Uterus (tissue), 4 donors: Measurements from ENCODE around the gene GHR. TPM values are rescaled to one million over a fixed set of nuclear protein-coding genes. Genes with fewer than 3 reads are reported as not detected.

Source experiments
- DNase-seq, 2 donors: peaks; one replicate each; pipeline ENCODE4 v3.0.0-alpha.2; 2019 to 2020
- H3K27ac ChIP-seq, 2 donors: fragments of 200-600 bp; sonication (generic); 1 replicate in 1 of 2; 2 replicates in 1 of 2; pipeline ENCODE4 v1.5.1; 2016 to 2018
- H3K27me3 ChIP-seq, 2 donors: fragments of 200-600 bp; sonication (generic); one replicate each; pipeline ENCODE4 v1.5.1; 2018 to 2019; ENCODE audit warnings: control low read depth in 1 of 2
- H3K36me3 ChIP-seq, 2 donors: fragments of 200-600 bp; sonication (generic); one replicate each; pipeline ENCODE4 v1.5.1; 2019; ENCODE audit warnings: control low read depth in 1 of 2
- H3K4me1 ChIP-seq, 2 donors: fragments of 200-600 bp; sonication (generic); one replicate each; pipeline ENCODE4 v1.5.1; 2018 to 2019; ENCODE audit warnings: control low read depth in 1 of 2
- H3K4me3 ChIP-seq, 2 donors: fragments of 200-600 bp; sonication (generic); 1 replicate in 1 of 2; 2 replicates in 1 of 2; pipeline ENCODE4 v1.5.1; 2018 to 2019; ENCODE audit warnings: mild to moderate bottlenecking in 1 of 2
- H3K9me3 ChIP-seq, 2 donors: fragments of 200-600 bp; sonication (generic); one replicate each; pipeline ENCODE4 v1.5.1; 2019; ENCODE audit warnings: control low read depth in 1 of 2
- CTCF ChIP-seq, 4 experiments: fragments of 200-600 bp in 2 of 4; fragments of 450-650 bp in 2 of 4; sonication (generic) in 2 of 4; IDR thresholded peaks; one replicate each; pipeline ENCODE4 v1.5.1; 2016 to 2019; ENCODE audit warnings: antibody characterized with exemption in 4 of 4, mild to moderate bottlenecking in 2 of 4, moderate library complexity in 1 of 4
- POLR2A ChIP-seq, 2 donors: fragments of 450-650 bp; IDR thresholded peaks; one replicate each; pipeline ENCODE4 v1.6.1; 2016; ENCODE audit warnings: antibody characterized with exemption in 2 of 2, mild to moderate bottlenecking in 1 of 2, moderate library complexity in 1 of 2
- intact Hi-C: fragments of 100-400 bp; cut with DNase I; formaldehyde crosslinking; loops from one replicate; pipeline ENCODE4 v1.15.1; 2023; ENCODE audit warnings: low total_unique reads
- total RNA-seq, 4 donors: library from RNA; depleted of rRNA in 3 of 4; stranded (reverse); fragments of >200 nt in 3 of 4; gene quantifications; one replicate each; pipeline versions ENCODE4 v1.1.0 to v1.2.4, GENCODE V29; 2014 to 2023
- donor health status: DM: yes; HTN: yes; CAD: no.

Gene GHR
- total RNA-seq, 4 donors from 2014 or later = 1.8 to 19.7 (median 5.6) TPM

GRCh38 chr5:42756606-42757601 is 333.7 kb downstream of the GHR start, which contains the start of gene CCDC152:
Gene CCDC152, plus strand, starts transcription at chr5:42756818. Its CDS starts 2,304 bp downstream, at chr5:42759122.
- no peak for DNase-seq
- peak within 1 kb of the TSS; percentile 14 to 18 for H3K4me3 ChIP-seq

GRCh38 chr5:42759456-42759855 is 336.2 kb downstream of the GHR start:
- intact Hi-C loops = no loop called here
- H3K27ac ChIP-seq = no peak overlapping the region
- no peak for DNase-seq
- no peaks in the 10 kb centered on the region for H3K9me3 ChIP-seq
- no peak overlapping the region for H3K4me3 ChIP-seq
- no peaks in the 10 kb centered on the region for H3K4me1 ChIP-seq
- no peak for TF ChIP-seq POLR2A (IDR thresholded peaks at IDR 0.05)
- TF ChIP-seq CTCF (IDR thresholded peaks at IDR 0.05) = no peak
- no peaks in the 10 kb centered on the region for H3K27me3 ChIP-seq
- H3K36me3 ChIP-seq = no peaks in the 10 kb centered on the region

More at GRCh38 chr5:42756606-42757601, 333.7 kb downstream of the GHR start, which contains the start of gene CCDC152:
- no peaks in the 10 kb centered on the region for H3K4me1 ChIP-seq
- no peaks in the 10 kb centered on the region for H3K36me3 ChIP-seq
- intact Hi-C loops = no loop called here
- H3K27me3 ChIP-seq = no peaks in the 10 kb centered on the region
- H3K9me3 ChIP-seq = no peaks in the 10 kb centered on the region
- TF ChIP-seq CTCF (IDR thresholded peaks at IDR 0.05) (no peak), POLR2A (IDR thresholded peaks at IDR 0.05) (no peak)
- no peak within 1 kb of the TSS for H3K27ac ChIP-seq

DNA sequence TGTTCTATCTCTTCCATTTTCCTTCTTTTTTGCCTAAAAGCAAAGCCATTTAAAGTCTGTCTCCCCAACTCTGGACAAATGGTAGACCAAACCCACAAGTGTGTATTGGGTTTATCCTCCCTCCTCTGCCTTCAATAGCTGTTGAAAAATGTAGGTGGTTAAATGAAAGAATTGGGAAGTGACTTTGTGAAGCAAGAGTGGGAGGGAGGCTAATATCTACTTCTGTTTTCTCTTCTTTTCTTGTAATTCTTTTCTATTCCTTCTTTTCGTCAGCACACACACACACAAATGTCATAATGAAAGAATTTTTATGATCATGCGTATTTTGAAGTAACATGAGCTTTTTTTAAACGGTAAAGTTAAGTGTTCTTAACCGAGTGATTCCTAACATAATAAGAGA is 337.2 kb downstream of the GHR start:
- intact Hi-C loops = no loop called here
- no peak for TF ChIP-seq CTCF (IDR thresholded peaks at IDR 0.05)
- TF ChIP-seq POLR2A (IDR thresholded peaks at IDR 0.05) = no peak
- H3K27ac ChIP-seq = no peak overlapping the region

DNA sequence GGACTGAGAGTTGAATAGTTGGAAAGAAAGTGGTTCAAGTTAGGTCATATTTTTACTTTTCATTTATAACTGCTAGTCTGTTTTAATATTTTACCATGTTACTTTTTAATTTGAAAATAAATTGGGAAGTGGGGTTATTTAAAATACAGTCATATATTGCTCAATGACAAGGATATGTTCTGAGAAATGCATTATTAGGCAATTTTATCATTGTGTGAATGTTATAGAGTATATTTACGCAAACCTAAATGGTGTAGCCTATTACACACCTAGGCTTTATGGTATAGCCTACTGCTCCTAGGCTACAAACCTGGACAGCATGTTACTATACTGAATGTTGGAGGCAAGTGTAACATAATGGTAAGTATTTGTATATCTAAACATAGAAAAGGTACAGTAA is 338.6 kb downstream of the GHR start:
- TF ChIP-seq POLR2A (IDR thresholded peaks at IDR 0.05) (no peak), CTCF (IDR thresholded peaks at IDR 0.05) (no peak)
- no peak for DNase-seq
- no peaks in the 10 kb centered on the region for H3K36me3 ChIP-seq
- no peaks in the 10 kb centered on the region for H3K4me1 ChIP-seq
- no peak overlapping the region for H3K27ac ChIP-seq
- intact Hi-C loops = no loop called here
- H3K9me3 ChIP-seq = no peaks in the 10 kb centered on the region
- no peaks in the 10 kb centered on the region for H3K27me3 ChIP-seq
- H3K4me3 ChIP-seq = no peak overlapping the region

More for the DNA sequence above, 337.2 kb downstream of the GHR start:
- Histone ChIP-seq H3K27me3 (no peaks in the 10 kb centered on the region), H3K9me3 (no peaks in the 10 kb centered on the region), H3K4me3 (no peak overlapping the region), H3K4me1 (no peaks in the 10 kb centered on the region), H3K36me3 (no peaks in the 10 kb centered on the region)
- no peak for DNase-seq

GRCh38 chr5:42767491-42768105 is 344.4 kb downstream of the GHR start:
- intact Hi-C loops = no loop called here
- TF ChIP-seq CTCF (IDR thresholded peaks at IDR 0.05) (peak; percentile 39 to 50 (median 45)), POLR2A (IDR thresholded peaks at IDR 0.05) (no peak)
- Histone ChIP-seq H3K9me3 (no peaks in the 10 kb centered on the region), H3K27ac (no peak overlapping the region), H3K27me3 (no peaks in the 10 kb centered on the region), H3K4me1 (no peaks in the 10 kb centered on the region), H3K4me3 (no peak overlapping the region), H3K36me3 (no peaks in the 10 kb centered on the region)
- no peak for DNase-seq
